HFFc6 (cell line): Measurements from ENCODE around the gene SPATC1L. TPM values are rescaled to one million over a fixed set of nuclear protein-coding genes. Genes with fewer than 3 reads are reported as not detected.

Source experiments
- DNase-seq: peaks from one replicate; pipeline ENCODE4 v3.0.0-alpha.2; 2018
- H3K27ac Mint-ChIP-seq: 2 replicates; pipeline ENCODE4 v1.8.0; 2020; ENCODE audit warnings: mild to moderate bottlenecking, mixed read lengths
- H3K27me3 Mint-ChIP-seq: 2 replicates; pipeline ENCODE4 v1.8.0; 2021; ENCODE audit warnings: mild to moderate bottlenecking, moderate library complexity, mixed read lengths; ENCODE audit not compliant: insufficient read depth
- H3K36me3 Mint-ChIP-seq: 2 replicates; pipeline ENCODE4 v1.8.0; 2021; ENCODE audit warnings: low read depth, mixed read lengths
- H3K4me1 Mint-ChIP-seq: 2 replicates; pipeline ENCODE4 v1.8.0; 2020; ENCODE audit warnings: low read depth, mixed read lengths
- H3K4me3 Mint-ChIP-seq: 2 replicates; pipeline ENCODE4 v1.8.0; 2020; ENCODE audit warnings: mild to moderate bottlenecking, moderate library complexity, mixed read lengths
- H3K9me3 Mint-ChIP-seq: 2 replicates; pipeline ENCODE4 v1.8.0; 2020; ENCODE audit warnings: mild to moderate bottlenecking, mixed read lengths
- total RNA-seq, 6 experiments: library from RNA; stranded (reverse); fragmentation: NEBNext Ultra II Directional; extraction: Animal tissue kit (Norgen Biotek cat#: 25700); gene quantifications; 2 replicates in 1 of 6; 3 replicates in 5 of 6; pipeline ENCODE4 v1.2.3, GENCODE V29; 2021
- TF ChIP-seq, protein P1 (sequence below): fragments of 200-600 bp; sonication (generic); IDR thresholded peaks from 2 replicates; pipeline ENCODE4 v1.5.0; 2021; ENCODE audit warnings: antibody characterized with exemption, mild to moderate bottlenecking

The SPATC1L gene
- total RNA-seq, 6 experiments from 2014 or later = 11.3 to 14.7 (median 13.1) TPM

- Mint-ChIP-seq H3K4me1 (peaks cover 6% of the 10 kb centered on the region), H3K9me3 (no peaks in the 10 kb centered on the region), H3K27ac (no peak overlapping the region), H3K4me3 (no peak overlapping the region), H3K36me3 (peaks cover 33% of the 10 kb centered on the region), H3K27me3 (peaks cover 2% of the 10 kb centered on the region; the same call in 1 of the 2 replicates)
- DNase-seq = no peak
- TF ChIP-seq, protein P1, sequence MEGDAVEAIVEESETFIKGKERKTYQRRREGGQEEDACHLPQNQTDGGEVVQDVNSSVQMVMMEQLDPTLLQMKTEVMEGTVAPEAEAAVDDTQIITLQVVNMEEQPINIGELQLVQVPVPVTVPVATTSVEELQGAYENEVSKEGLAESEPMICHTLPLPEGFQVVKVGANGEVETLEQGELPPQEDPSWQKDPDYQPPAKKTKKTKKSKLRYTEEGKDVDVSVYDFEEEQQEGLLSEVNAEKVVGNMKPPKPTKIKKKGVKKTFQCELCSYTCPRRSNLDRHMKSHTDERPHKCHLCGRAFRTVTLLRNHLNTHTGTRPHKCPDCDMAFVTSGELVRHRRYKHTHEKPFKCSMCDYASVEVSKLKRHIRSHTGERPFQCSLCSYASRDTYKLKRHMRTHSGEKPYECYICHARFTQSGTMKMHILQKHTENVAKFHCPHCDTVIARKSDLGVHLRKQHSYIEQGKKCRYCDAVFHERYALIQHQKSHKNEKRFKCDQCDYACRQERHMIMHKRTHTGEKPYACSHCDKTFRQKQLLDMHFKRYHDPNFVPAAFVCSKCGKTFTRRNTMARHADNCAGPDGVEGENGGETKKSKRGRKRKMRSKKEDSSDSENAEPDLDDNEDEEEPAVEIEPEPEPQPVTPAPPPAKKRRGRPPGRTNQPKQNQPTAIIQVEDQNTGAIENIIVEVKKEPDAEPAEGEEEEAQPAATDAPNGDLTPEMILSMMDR = no peak
These were observed 71.5 kb downstream of the SPATC1L start for GRCh38 chr21:46112725-46113215.

- no peaks in the 10 kb centered on the region for H3K9me3 Mint-ChIP-seq
- peaks cover 39% of the 10 kb centered on the region for H3K36me3 Mint-ChIP-seq
- peaks cover 6% of the 10 kb centered on the region for H3K4me1 Mint-ChIP-seq
- H3K27me3 Mint-ChIP-seq = peaks cover 2% of the 10 kb centered on the region; the same call in 1 of the 2 replicates
- H3K27ac Mint-ChIP-seq = no peak overlapping the region
- H3K4me3 Mint-ChIP-seq = no peak overlapping the region
- TF ChIP-seq, protein P1 = no peak
- no peak for DNase-seq
These were observed 72.2 kb downstream of the SPATC1L start for GRCh38 chr21:46111857-46112724.

GRCh38 chr21:46111193-46111571 lies 73.1 kb downstream of the SPATC1L start:
- Mint-ChIP-seq H3K4me1 (no peaks in the 10 kb centered on the region), H3K4me3 (no peak overlapping the region), H3K27ac (no peak overlapping the region), H3K9me3 (no peaks in the 10 kb centered on the region), H3K27me3 (peaks cover 2% of the 10 kb centered on the region; the same call in 1 of the 2 replicates), H3K36me3 (peaks cover 44% of the 10 kb centered on the region)
- DNase-seq = no peak
- TF ChIP-seq, protein P1 = no peak

Other genes starting within 250 kb of the SPATC1L start
- gene COL6A1, start 202.7 kb downstream of the SPATC1L start, total RNA-seq = 100 to 1,000 TPM; 350 to 415 (median 382) TPM
- 100 to 1,000 TPM; 426 to 514 (median 467) TPM for gene COL6A2, start 86.3 kb downstream of the SPATC1L start, total RNA-seq
- gene FTCD, start 28.9 kb downstream of the SPATC1L start, total RNA-seq = 1 to 10 TPM in 1 of 6 experiments, under 1 TPM in 4, not detected in 1; 0.12 to 1.2 (median 0.17) TPM
- gene LSS, start 44.3 kb upstream of the SPATC1L start, total RNA-seq = 10 to 100 TPM; 47.9 to 61.3 (median 50.6) TPM
- gene MCM3AP, start 101.2 kb upstream of the SPATC1L start, total RNA-seq = 10 to 100 TPM; 85.7 to 91.8 (median 86.9) TPM
- 10 to 100 TPM; 12.5 to 16.0 (median 15.5) TPM for gene YBEY, start 101.9 kb upstream of the SPATC1L start, total RNA-seq
- gene C21orf58, start 139.4 kb upstream of the SPATC1L start, total RNA-seq = 1 to 10 TPM; 5.2 to 7.7 (median 7.1) TPM
- gene PCNT, start 139.7 kb upstream of the SPATC1L start, total RNA-seq = 10 to 100 TPM; 23.2 to 26.9 (median 25.5) TPM